Chondrocyte (in vitro differentiated cells): ENCODE results near the gene CELF6. TPM values are rescaled to one million over a fixed set of nuclear protein-coding genes. Genes with fewer than 3 reads are reported as not detected.

Source experiments
- DNase-seq: peaks from one replicate; pipeline ENCODE4 v3.0.0; 2021; ENCODE audit warnings: mixed read lengths, low spot score
- H3K27ac Mint-ChIP-seq: one replicate; pipeline ENCODE4 v1.8.0; 2021; ENCODE audit warnings: mild to moderate bottlenecking, moderate library complexity, mixed read lengths; ENCODE audit not compliant: unreplicated experiment
- H3K27me3 Mint-ChIP-seq: 2 replicates; pipeline ENCODE4 v1.8.0; 2021; ENCODE audit warnings: low read depth, mixed read lengths
- H3K36me3 Mint-ChIP-seq: 2 replicates; pipeline ENCODE4 v1.8.0; 2021; ENCODE audit warnings: low read depth, mixed read lengths
- H3K4me1 Mint-ChIP-seq: 2 replicates; pipeline ENCODE4 v1.8.0; 2021; ENCODE audit warnings: low read depth, mild to moderate bottlenecking, mixed read lengths
- H3K4me3 Mint-ChIP-seq: one replicate; pipeline ENCODE4 v1.8.0; 2021; ENCODE audit warnings: mild to moderate bottlenecking, moderate library complexity, mixed read lengths; ENCODE audit not compliant: unreplicated experiment
- H3K9me3 Mint-ChIP-seq: 2 replicates; pipeline ENCODE4 v1.8.0; 2021; ENCODE audit warnings: low read depth, mixed read lengths
- total RNA-seq: library from RNA; stranded (reverse); gene quantifications from 3 replicates; pipeline ENCODE4 v1.2.1, GENCODE V29; 2021
- TF ChIP-seq, protein P1 (sequence below): fragments of 200-600 bp; sonication (generic); IDR thresholded peaks from 2 replicates; pipeline ENCODE4 v1.5.0; 2021; ENCODE audit warnings: antibody characterized with exemption, mild to moderate bottlenecking, moderate library complexity

The CELF6 gene
- total RNA-seq, 1 donor from 2014 or later, result 0.42 TPM

DNA sequence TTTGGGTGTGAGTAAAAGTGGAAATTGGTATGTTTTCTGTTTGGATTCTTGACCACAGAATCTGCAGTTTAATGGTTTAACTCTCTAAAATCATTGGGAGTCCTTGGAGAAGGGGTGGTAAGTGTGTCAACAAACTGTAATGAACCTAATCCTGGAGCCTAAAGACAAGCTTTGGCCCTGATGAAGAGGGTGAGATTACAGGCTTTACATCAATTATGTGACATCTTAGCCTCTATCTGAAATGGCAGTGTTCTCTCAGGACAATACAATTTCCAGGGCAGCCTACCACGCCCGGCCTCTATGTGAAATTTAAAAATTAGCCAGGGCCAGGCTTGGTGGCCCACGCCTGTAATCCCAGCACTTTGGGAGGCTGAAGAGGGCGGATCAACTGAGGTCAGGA lies 84.7 kb downstream of the CELF6 start:
- Mint-ChIP-seq H3K9me3 (no peaks in the 10 kb centered on the region), H3K27me3 (no peaks in the 10 kb centered on the region), H3K4me1 (peaks cover 41% of the 10 kb centered on the region), H3K36me3 (peaks cover 3% of the 10 kb centered on the region), H3K4me3 (no peak overlapping the region), H3K27ac (no peak overlapping the region)
- DNase-seq, result no peak
- TF ChIP-seq, protein P1, sequence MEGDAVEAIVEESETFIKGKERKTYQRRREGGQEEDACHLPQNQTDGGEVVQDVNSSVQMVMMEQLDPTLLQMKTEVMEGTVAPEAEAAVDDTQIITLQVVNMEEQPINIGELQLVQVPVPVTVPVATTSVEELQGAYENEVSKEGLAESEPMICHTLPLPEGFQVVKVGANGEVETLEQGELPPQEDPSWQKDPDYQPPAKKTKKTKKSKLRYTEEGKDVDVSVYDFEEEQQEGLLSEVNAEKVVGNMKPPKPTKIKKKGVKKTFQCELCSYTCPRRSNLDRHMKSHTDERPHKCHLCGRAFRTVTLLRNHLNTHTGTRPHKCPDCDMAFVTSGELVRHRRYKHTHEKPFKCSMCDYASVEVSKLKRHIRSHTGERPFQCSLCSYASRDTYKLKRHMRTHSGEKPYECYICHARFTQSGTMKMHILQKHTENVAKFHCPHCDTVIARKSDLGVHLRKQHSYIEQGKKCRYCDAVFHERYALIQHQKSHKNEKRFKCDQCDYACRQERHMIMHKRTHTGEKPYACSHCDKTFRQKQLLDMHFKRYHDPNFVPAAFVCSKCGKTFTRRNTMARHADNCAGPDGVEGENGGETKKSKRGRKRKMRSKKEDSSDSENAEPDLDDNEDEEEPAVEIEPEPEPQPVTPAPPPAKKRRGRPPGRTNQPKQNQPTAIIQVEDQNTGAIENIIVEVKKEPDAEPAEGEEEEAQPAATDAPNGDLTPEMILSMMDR, result no peak

Other genes starting within 250 kb of the CELF6 start
- gene MYO9A, start 202.0 kb downstream of the CELF6 start, total RNA-seq, result 41.8 to 46.0 TPM (median 42.0 TPM) in 3 replicates
- 2.9 to 4.0 TPM (median 3.0 TPM) in 3 replicates for gene SENP8, start 201.8 kb downstream of the CELF6 start, total RNA-seq
- 0.32 to 0.77 TPM (median 0.65 TPM) in 3 replicates for gene GRAMD2A, start 122.4 kb downstream of the CELF6 start, total RNA-seq
- gene PKM, start 89.0 kb downstream of the CELF6 start, total RNA-seq, result 909 to 976 TPM (median 944 TPM) in 3 replicates
- 72.4 to 73.1 TPM (median 72.5 TPM) in 3 replicates for gene PARP6, start 47.6 kb downstream of the CELF6 start, total RNA-seq
- 194 to 221 TPM (median 199 TPM) in 3 replicates for gene HEXA, start 55.9 kb upstream of the CELF6 start, total RNA-seq
- gene TMEM202, start 78.1 kb upstream of the CELF6 start, total RNA-seq, result not detected in 3 replicates
- gene ARIH1, start 154.2 kb upstream of the CELF6 start, total RNA-seq, result 150 to 169 TPM (median 164 TPM) in 3 replicates